Gastrocnemius medialis (tissue), 4 donors: Measurements from ENCODE around the gene VDR.

ENCODE experiments used
- POLR2A ChIP-seq, 2 donors: fragments of 450-650 bp; IDR thresholded peaks; one replicate each; pipeline ENCODE4 v1.6.1; 2017; ENCODE audit warnings: antibody characterized with exemption in 2 of 2, mild to moderate bottlenecking in 2 of 2, moderate library complexity in 2 of 2
- TF ChIP-seq, protein P1 (sequence below), 5 experiments: fragments of 450-650 bp in 3 of 5; fragments of 200-600 bp in 2 of 5; sonication (generic) in 2 of 5; IDR thresholded peaks in 4 of 5; conservative IDR thresholded peaks in 1 of 5; 1 replicate in 4 of 5; 2 replicates in 1 of 5; pipeline ENCODE4 v1.5.1; 2016 to 2019; ENCODE audit warnings: antibody characterized with exemption in 5 of 5, mild to moderate bottlenecking in 3 of 5, moderate library complexity in 3 of 5

- TF ChIP-seq, protein P1, sequence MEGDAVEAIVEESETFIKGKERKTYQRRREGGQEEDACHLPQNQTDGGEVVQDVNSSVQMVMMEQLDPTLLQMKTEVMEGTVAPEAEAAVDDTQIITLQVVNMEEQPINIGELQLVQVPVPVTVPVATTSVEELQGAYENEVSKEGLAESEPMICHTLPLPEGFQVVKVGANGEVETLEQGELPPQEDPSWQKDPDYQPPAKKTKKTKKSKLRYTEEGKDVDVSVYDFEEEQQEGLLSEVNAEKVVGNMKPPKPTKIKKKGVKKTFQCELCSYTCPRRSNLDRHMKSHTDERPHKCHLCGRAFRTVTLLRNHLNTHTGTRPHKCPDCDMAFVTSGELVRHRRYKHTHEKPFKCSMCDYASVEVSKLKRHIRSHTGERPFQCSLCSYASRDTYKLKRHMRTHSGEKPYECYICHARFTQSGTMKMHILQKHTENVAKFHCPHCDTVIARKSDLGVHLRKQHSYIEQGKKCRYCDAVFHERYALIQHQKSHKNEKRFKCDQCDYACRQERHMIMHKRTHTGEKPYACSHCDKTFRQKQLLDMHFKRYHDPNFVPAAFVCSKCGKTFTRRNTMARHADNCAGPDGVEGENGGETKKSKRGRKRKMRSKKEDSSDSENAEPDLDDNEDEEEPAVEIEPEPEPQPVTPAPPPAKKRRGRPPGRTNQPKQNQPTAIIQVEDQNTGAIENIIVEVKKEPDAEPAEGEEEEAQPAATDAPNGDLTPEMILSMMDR (IDR thresholded peaks at IDR 0.05 in 4 of 5, conservative IDR thresholded peaks at IDR 0.05 in 1 of 5): no peak
- TF ChIP-seq POLR2A (IDR thresholded peaks at IDR 0.05): no peak
These were observed 42.5 kb downstream of the VDR start for GRCh38 chr12:47862167-47862750.
